ENCODE data around the gene ABCC1.
"Not testable (repeated sequence)": the region's sequence is repeated elsewhere in the genome, so short reads cannot be mapped to it uniquely, and the experiment has no call there.

Gene ABCC1

DNA sequence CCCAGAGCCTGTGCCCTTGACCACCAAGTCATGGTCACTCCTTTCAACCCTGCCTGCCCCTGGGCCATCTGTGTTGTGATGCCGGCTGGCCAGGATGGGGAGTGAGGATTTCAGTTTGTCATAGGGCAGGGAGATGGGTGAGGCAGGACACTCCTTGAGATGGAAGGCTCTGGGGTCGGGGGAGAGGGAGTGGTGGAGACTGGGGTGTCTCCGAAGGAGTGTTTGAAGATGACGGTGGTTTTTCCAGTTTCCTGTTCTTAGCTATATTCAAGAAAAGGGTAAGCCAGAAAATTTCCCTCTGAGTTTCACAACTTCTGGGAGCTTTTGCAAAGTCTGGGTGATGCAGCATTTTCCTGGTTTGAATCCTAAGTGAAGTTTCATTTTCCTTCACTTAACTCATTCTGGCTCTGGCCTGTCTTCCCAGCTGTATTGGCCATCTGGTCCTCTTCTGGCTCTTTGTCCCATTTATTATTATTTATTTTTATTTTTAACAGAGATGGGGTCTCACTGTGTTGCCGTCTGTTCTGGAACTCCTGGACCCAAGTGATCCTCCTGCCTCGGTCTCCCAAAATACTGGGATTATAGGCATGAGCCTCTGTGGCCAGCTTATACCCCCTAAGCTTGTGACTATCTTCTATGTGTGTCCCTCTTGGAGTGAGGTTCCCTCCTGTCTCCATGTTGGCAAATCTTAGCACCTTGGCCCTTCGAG lies 27.7 kb downstream of the ABCC1 start:
- no peaks in the 10 kb centered on the region for H3K27me3 ChIP-seq (ENCODE audit: insufficient read depth, low read length, poor library complexity, severe bottlenecking)
- H3K9me2 ChIP-seq (replicated peaks; ENCODE audit: low read depth, low read length), result no peaks in the 10 kb centered on the region
- no peak overlapping the region for H3K4me3 ChIP-seq (ENCODE audit: low read length, poor library complexity, severe bottlenecking)
- no peaks in the 10 kb centered on the region for H3K4me1 ChIP-seq (ENCODE audit: insufficient read depth, low read length, poor library complexity, severe bottlenecking)
- no peak overlapping the region for H3K4me2 ChIP-seq (ENCODE audit: low read depth, low read length, poor library complexity, severe bottlenecking)
- H3K9me3 ChIP-seq (ENCODE audit: insufficient read depth, low read depth, low read length), result peaks cover 12% of the 10 kb centered on the region; the same call in 1 of the 2 replicates
- H3F3A ChIP-seq (ENCODE audit: low read depth), result no peaks in the 10 kb centered on the region
- H3K36me3 ChIP-seq (ENCODE audit: insufficient read depth, low read length), result peaks cover 28% of the 10 kb centered on the region
- H4K20me1 ChIP-seq (ENCODE audit: insufficient read depth, low read length, poor library complexity, severe bottlenecking), result peaks cover 8% of the 10 kb centered on the region
- TF ChIP-seq EZH2phosphoT487 (IDR thresholded peaks at IDR 0.05; ENCODE audit: borderline replicate concordance), result no peak
- H2AFZ ChIP-seq (ENCODE audit: low read length), result no peak overlapping the region
- no peak overlapping the region for H3K9ac ChIP-seq (ENCODE audit: low read depth, low read length, poor library complexity, severe bottlenecking)
- H3K79me2 ChIP-seq (ENCODE audit: insufficient read depth, low read length), result peaks cover 96% of the 10 kb centered on the region

DNA sequence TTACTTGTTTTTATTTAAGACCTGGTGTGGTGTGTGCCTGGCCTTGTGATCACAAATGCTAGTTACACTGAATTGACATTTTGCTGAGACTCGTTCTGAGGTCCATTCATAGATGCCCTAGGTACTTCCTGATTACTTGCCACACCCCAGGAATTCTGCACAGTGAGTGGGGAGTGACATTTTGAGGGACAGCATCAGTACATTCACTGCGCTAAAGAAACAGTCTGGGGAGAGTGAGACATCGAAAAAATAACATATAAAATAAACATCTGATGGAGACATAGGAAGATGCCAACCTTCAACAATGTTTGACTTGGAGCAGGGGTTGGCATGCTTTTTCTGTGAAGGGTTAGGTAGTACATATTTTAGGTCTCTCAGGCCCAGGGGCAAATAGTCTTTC lies 30.4 kb downstream of the ABCC1 start:
- peaks cover 94% of the 10 kb centered on the region for H3K79me2 ChIP-seq (ENCODE audit: insufficient read depth, low read length)
- no peak overlapping the region for H2AFZ ChIP-seq (ENCODE audit: low read length)
- H3K9me2 ChIP-seq (replicated peaks; ENCODE audit: low read depth, low read length), result no peaks in the 10 kb centered on the region
- H3K4me2 ChIP-seq (ENCODE audit: low read depth, low read length, poor library complexity, severe bottlenecking), result no peak overlapping the region
- H3K36me3 ChIP-seq (ENCODE audit: insufficient read depth, low read length), result peaks cover 28% of the 10 kb centered on the region
- H4K20me1 ChIP-seq (ENCODE audit: insufficient read depth, low read length, poor library complexity, severe bottlenecking), result peaks cover 8% of the 10 kb centered on the region
- no peak overlapping the region for H3K9ac ChIP-seq (ENCODE audit: low read depth, low read length, poor library complexity, severe bottlenecking)
- TF ChIP-seq, protein P1, sequence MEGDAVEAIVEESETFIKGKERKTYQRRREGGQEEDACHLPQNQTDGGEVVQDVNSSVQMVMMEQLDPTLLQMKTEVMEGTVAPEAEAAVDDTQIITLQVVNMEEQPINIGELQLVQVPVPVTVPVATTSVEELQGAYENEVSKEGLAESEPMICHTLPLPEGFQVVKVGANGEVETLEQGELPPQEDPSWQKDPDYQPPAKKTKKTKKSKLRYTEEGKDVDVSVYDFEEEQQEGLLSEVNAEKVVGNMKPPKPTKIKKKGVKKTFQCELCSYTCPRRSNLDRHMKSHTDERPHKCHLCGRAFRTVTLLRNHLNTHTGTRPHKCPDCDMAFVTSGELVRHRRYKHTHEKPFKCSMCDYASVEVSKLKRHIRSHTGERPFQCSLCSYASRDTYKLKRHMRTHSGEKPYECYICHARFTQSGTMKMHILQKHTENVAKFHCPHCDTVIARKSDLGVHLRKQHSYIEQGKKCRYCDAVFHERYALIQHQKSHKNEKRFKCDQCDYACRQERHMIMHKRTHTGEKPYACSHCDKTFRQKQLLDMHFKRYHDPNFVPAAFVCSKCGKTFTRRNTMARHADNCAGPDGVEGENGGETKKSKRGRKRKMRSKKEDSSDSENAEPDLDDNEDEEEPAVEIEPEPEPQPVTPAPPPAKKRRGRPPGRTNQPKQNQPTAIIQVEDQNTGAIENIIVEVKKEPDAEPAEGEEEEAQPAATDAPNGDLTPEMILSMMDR (conservative IDR thresholded peaks at IDR 0.05; ENCODE audit: low read length), result no peak
- no peak for TF ChIP-seq EZH2phosphoT487 (IDR thresholded peaks at IDR 0.05; ENCODE audit: borderline replicate concordance)
- H3K27me3 ChIP-seq (ENCODE audit: insufficient read depth, low read length, poor library complexity, severe bottlenecking), result no peaks in the 10 kb centered on the region
- no peaks in the 10 kb centered on the region for H3F3A ChIP-seq (ENCODE audit: low read depth)
- H3K9me3 ChIP-seq (ENCODE audit: insufficient read depth, low read depth, low read length), result peaks cover 14% of the 10 kb centered on the region; the same call in 1 of the 2 replicates
- H3K4me1 ChIP-seq (ENCODE audit: insufficient read depth, low read length, poor library complexity, severe bottlenecking), result no peaks in the 10 kb centered on the region
- no peak overlapping the region for H3K4me3 ChIP-seq (ENCODE audit: low read length, poor library complexity, severe bottlenecking)

DNA sequence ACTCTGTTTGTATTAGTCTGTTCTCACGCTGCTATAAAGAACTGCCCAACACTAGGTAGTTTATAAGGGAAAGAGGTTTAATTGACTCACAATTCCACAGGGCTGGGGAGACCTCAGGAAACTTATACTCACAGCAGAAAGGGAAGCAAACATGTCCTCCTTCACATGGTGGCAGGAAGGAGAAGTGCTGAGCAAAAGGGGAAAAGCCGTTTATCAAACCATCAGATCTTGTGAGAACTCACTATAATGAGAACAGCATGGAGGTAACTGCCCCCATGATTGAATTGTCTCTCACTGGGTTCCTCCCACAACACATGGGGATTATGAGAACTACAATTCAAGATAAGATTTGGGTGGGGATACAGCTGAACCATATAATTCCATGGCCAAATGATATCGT lies 30.9 kb downstream of the ABCC1 start:
- H4K20me1 ChIP-seq (ENCODE audit: insufficient read depth, low read length, poor library complexity, severe bottlenecking), result peaks cover 8% of the 10 kb centered on the region
- H3K4me3 ChIP-seq (ENCODE audit: low read length, poor library complexity, severe bottlenecking), result no peak overlapping the region
- no peaks in the 10 kb centered on the region for H3K4me1 ChIP-seq (ENCODE audit: insufficient read depth, low read length, poor library complexity, severe bottlenecking)
- H2AFZ ChIP-seq (ENCODE audit: low read length), result no peak overlapping the region
- H3K79me2 ChIP-seq (ENCODE audit: insufficient read depth, low read length), result peaks cover 94% of the 10 kb centered on the region
- no peak overlapping the region for H3K4me2 ChIP-seq (ENCODE audit: low read depth, low read length, poor library complexity, severe bottlenecking)
- no peak overlapping the region for H3K9ac ChIP-seq (ENCODE audit: low read depth, low read length, poor library complexity, severe bottlenecking)
- no peak for TF ChIP-seq EZH2phosphoT487 (IDR thresholded peaks at IDR 0.05; ENCODE audit: borderline replicate concordance)
- TF ChIP-seq, protein P1 (conservative IDR thresholded peaks at IDR 0.05; ENCODE audit: low read length), result no peak
- H3K9me2 ChIP-seq (replicated peaks; ENCODE audit: low read depth, low read length), result no peaks in the 10 kb centered on the region
- peaks cover 14% of the 10 kb centered on the region; the same call in 1 of the 2 replicates for H3K9me3 ChIP-seq (ENCODE audit: insufficient read depth, low read depth, low read length)
- H3K27me3 ChIP-seq (ENCODE audit: insufficient read depth, low read length, poor library complexity, severe bottlenecking), result no peaks in the 10 kb centered on the region
- peaks cover 28% of the 10 kb centered on the region for H3K36me3 ChIP-seq (ENCODE audit: insufficient read depth, low read length)
- H3F3A ChIP-seq (ENCODE audit: low read depth), result no peaks in the 10 kb centered on the region

DNA sequence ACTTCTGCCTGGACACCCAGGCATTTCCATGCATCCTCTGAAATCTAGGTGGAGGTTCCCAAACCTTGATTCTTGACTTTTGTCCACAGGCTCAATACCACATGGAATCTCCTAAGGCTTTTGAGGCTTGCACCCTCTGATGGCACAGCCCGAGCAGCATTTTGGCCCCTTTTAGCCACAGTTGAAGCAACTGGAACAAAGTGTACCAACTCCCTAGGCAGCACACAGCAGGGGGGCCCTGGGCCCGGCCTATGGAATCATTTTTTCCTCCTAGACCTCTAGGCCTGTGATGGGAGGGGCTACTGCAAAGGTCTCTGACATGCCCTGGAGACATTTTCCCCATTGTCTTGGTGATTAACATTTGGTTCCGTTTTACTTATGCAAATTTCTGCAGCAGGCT lies 32.0 kb downstream of the ABCC1 start:
- Histone ChIP-seq H3K79me2 (ENCODE audit: insufficient read depth, low read length) (peaks cover 95% of the 10 kb centered on the region), H3K9me2 (replicated peaks; ENCODE audit: low read depth, low read length) (no peaks in the 10 kb centered on the region), H3K4me3 (ENCODE audit: low read length, poor library complexity, severe bottlenecking) (no peak overlapping the region), H4K20me1 (ENCODE audit: insufficient read depth, low read length, poor library complexity, severe bottlenecking) (peaks cover 7% of the 10 kb centered on the region), H3K9ac (ENCODE audit: low read depth, low read length, poor library complexity, severe bottlenecking) (no peak overlapping the region), H3K4me1 (ENCODE audit: insufficient read depth, low read length, poor library complexity, severe bottlenecking) (no peaks in the 10 kb centered on the region), H3K36me3 (ENCODE audit: insufficient read depth, low read length) (peaks cover 28% of the 10 kb centered on the region), H3K4me2 (ENCODE audit: low read depth, low read length, poor library complexity, severe bottlenecking) (no peak overlapping the region), H2AFZ (ENCODE audit: low read length) (no peak overlapping the region), H3K27me3 (ENCODE audit: insufficient read depth, low read length, poor library complexity, severe bottlenecking) (no peaks in the 10 kb centered on the region), H3F3A (ENCODE audit: low read depth) (no peaks in the 10 kb centered on the region), H3K9me3 (ENCODE audit: insufficient read depth, low read depth, low read length) (peaks cover 14% of the 10 kb centered on the region; the same call in 1 of the 2 replicates)
- TF ChIP-seq, protein P1 (conservative IDR thresholded peaks at IDR 0.05; ENCODE audit: low read length), result no peak
- TF ChIP-seq EZH2phosphoT487 (IDR thresholded peaks at IDR 0.05; ENCODE audit: borderline replicate concordance), result no peak

DNA sequence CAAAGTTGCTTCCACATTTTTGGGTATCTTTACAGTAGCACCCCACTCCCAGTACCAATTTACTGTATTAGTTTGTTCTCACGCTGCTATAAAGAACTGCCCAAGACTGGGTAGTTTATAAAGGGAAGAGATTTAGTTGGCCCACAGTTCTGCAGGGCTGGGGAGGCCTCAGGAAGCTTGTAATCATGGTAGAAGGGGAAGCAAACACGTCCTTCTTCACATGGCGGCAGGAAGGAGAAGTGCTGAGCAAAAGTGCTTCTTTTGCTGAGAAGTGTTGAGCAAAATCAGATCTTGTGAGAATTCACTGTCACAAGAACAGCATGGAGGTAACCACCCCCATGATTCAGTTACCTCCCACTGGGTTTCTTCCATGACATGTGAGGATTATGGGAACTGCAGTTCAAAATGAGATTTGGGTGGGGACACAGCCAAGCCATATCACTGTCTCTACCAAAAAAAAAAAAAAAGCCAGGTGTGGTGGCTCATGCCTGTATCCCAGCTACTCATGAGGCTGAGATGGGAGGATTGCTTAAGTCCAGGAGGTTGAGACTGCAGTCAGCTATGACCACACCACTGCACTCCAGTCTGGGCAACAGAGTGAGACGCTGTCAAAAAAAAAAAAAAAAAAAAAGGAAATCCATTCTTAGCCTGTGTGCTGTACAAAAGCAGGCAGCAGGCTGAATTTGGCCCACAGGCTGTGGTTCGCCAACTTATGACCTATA lies 32.9 kb downstream of the ABCC1 start:
- H3K79me2 ChIP-seq (ENCODE audit: insufficient read depth, low read length), result peaks cover 95% of the 10 kb centered on the region
- H3F3A ChIP-seq (ENCODE audit: low read depth); H3K27me3 ChIP-seq (ENCODE audit: insufficient read depth, low read length, poor library complexity, severe bottlenecking); H2AFZ ChIP-seq (ENCODE audit: low read length); H3K9me2 ChIP-seq (replicated peaks; ENCODE audit: low read depth, low read length); H3K4me3 ChIP-seq (ENCODE audit: low read length, poor library complexity, severe bottlenecking); H3K9ac ChIP-seq (ENCODE audit: low read depth, low read length, poor library complexity, severe bottlenecking); H3K4me1 ChIP-seq (ENCODE audit: insufficient read depth, low read length, poor library complexity, severe bottlenecking); H3K4me2 ChIP-seq (ENCODE audit: low read depth, low read length, poor library complexity, severe bottlenecking): not testable (repeated sequence)
- peaks cover 12% of the 10 kb centered on the region for H4K20me1 ChIP-seq (ENCODE audit: insufficient read depth, low read length, poor library complexity, severe bottlenecking)
- H3K36me3 ChIP-seq (ENCODE audit: insufficient read depth, low read length), result peaks cover 23% of the 10 kb centered on the region
- H3K9me3 ChIP-seq (ENCODE audit: insufficient read depth, low read depth, low read length), result peaks cover 14% of the 10 kb centered on the region; the same call in 1 of the 2 replicates

All from Loucy (cell line).